HTERT RPE-1 (cell line): ENCODE results near the gene NCF4.

ENCODE experiments used
- in situ Hi-C: fragments of 300-500 bp; cut with MboI; formaldehyde crosslinking; loops from 4 replicates; pipeline ENCODE4 v1.14.3; 2020; ENCODE audit warnings: low sequenced_read_pairs

Gene NCF4

GRCh38 chr22:36892292-36892691 lies 31.5 kb downstream of the NCF4 start:
- in situ Hi-C loops = no loop called here

- in situ Hi-C loops = no loop called here
Observed at GRCh38 chr22:36893262-36893661, 32.5 kb downstream of the NCF4 start.

GRCh38 chr22:36894266-36894665 lies 33.5 kb downstream of the NCF4 start:
- in situ Hi-C loops = no loop called here

- in situ Hi-C loops = no loop called here
Observed at GRCh38 chr22:36897611-36898010, 36.8 kb downstream of the NCF4 start.

- in situ Hi-C loops = no loop called here
Observed at GRCh38 chr22:36898690-36899089, 37.9 kb downstream of the NCF4 start.

GRCh38 chr22:36899498-36899897 lies 38.7 kb downstream of the NCF4 start:
- in situ Hi-C loops = no loop called here

GRCh38 chr22:36900225-36900624 lies 39.4 kb downstream of the NCF4 start:
- in situ Hi-C loops = no loop called here

- in situ Hi-C loops = no loop called here
Observed at GRCh38 chr22:36900880-36901279, 40.1 kb downstream of the NCF4 start.

- in situ Hi-C loops = no loop called here
Observed at GRCh38 chr22:36901411-36902142, 40.8 kb downstream of the NCF4 start.

GRCh38 chr22:36902143-36902926 lies 41.5 kb downstream of the NCF4 start:
- in situ Hi-C loops = no loop called here

GRCh38 chr22:36904260-36904880 lies 43.6 kb downstream of the NCF4 start:
- in situ Hi-C loops = no loop called here

GRCh38 chr22:36907253-36908195 lies 46.7 kb downstream of the NCF4 start:
- in situ Hi-C loops = no loop called here

- in situ Hi-C loops = no loop called here
Observed at GRCh38 chr22:36910461-36910860, 49.7 kb downstream of the NCF4 start.

GRCh38 chr22:36911887-36912661 lies 51.3 kb downstream of the NCF4 start:
- in situ Hi-C loops = no loop called here

GRCh38 chr22:36912694-36913426 lies 52.1 kb downstream of the NCF4 start:
- in situ Hi-C loops = no loop called here

GRCh38 chr22:36913427-36914389 lies 52.9 kb downstream of the NCF4 start, which contains the start of gene CSF2RB:
Gene CSF2RB, plus strand, starts transcription at chr22:36913628. Its CDS starts 8,580 bp downstream, at chr22:36922208.
- in situ Hi-C loops = no loop called here

GRCh38 chr22:36914390-36914752 lies 53.6 kb downstream of the NCF4 start:
- in situ Hi-C loops = no loop called here

GRCh38 chr22:36916034-36916433 lies 55.2 kb downstream of the NCF4 start:
- in situ Hi-C loops = no loop called here
